Activated B cell treated with CpG ODN at 0.5 μM for 24 hours (primary cell): ENCODE data around the gene ZNF548. TPM values are rescaled to one million over a fixed set of nuclear protein-coding genes. Genes with fewer than 3 reads are reported as not detected.

Source experiments
- ATAC-seq: fragments of 200-7000 bp; cut with Tn5 transposase; one replicate; pipeline ENCODE4 v1.10.0; 2021; ENCODE audit warnings: low read depth, mild to moderate bottlenecking, moderate library complexity
- CTCF ChIA-PET: fragments of 350-600 bp; sonication (Branson Sonifier 250); formaldehyde crosslinking; loops from one replicate; lab custom pipeline; 2021; ENCODE audit warnings: antibody characterized with exemption; lab: Charles Lee
- POLR2A ChIA-PET: fragments of 350-600 bp; sonication (Branson Sonifier 250); formaldehyde crosslinking; loops from one replicate; lab custom pipeline; 2021; ENCODE audit warnings: antibody characterized with exemption; lab: Charles Lee
- DNase-seq: peaks from one replicate; pipeline ENCODE4 v3.0.0; 2022
- H3K27ac Mint-ChIP-seq: one replicate; pipeline ENCODE4 v1.8.0; 2020; ENCODE audit warnings: mixed read lengths
- H3K27me3 Mint-ChIP-seq: one replicate; pipeline ENCODE4 v1.8.0; 2021; ENCODE audit warnings: mixed read lengths
- H3K36me3 Mint-ChIP-seq: one replicate; pipeline ENCODE4 v1.8.0; 2021; ENCODE audit warnings: low read depth, mixed read lengths
- H3K4me1 Mint-ChIP-seq: one replicate; pipeline ENCODE4 v1.8.0; 2021; ENCODE audit warnings: mixed read lengths
- H3K4me3 Mint-ChIP-seq: one replicate; pipeline ENCODE4 v1.8.0; 2020; ENCODE audit warnings: mild to moderate bottlenecking, mixed read lengths
- H3K9me3 Mint-ChIP-seq: one replicate; pipeline ENCODE4 v1.8.0; 2020; ENCODE audit warnings: mixed read lengths
- intact Hi-C: fragments of 100-400 bp; cut with micrococcal nuclease; formaldehyde crosslinking; loops from one replicate; pipeline ENCODE4 v1.15.1; 2024
- total RNA-seq: library from RNA; stranded (reverse); gene quantifications from 2 replicates; pipeline ENCODE4 v1.2.3, GENCODE V29; 2022
- TF ChIP-seq, protein P1 (sequence below): fragments of 200-600 bp; IDR thresholded peaks from one replicate; pipeline ENCODE4 v1.8.0; 2022; ENCODE audit warnings: antibody characterized with exemption, mild to moderate bottlenecking

ZNF548 gene
- total RNA-seq, 1 donor from 2014 or later: 39.7 TPM

DNA sequence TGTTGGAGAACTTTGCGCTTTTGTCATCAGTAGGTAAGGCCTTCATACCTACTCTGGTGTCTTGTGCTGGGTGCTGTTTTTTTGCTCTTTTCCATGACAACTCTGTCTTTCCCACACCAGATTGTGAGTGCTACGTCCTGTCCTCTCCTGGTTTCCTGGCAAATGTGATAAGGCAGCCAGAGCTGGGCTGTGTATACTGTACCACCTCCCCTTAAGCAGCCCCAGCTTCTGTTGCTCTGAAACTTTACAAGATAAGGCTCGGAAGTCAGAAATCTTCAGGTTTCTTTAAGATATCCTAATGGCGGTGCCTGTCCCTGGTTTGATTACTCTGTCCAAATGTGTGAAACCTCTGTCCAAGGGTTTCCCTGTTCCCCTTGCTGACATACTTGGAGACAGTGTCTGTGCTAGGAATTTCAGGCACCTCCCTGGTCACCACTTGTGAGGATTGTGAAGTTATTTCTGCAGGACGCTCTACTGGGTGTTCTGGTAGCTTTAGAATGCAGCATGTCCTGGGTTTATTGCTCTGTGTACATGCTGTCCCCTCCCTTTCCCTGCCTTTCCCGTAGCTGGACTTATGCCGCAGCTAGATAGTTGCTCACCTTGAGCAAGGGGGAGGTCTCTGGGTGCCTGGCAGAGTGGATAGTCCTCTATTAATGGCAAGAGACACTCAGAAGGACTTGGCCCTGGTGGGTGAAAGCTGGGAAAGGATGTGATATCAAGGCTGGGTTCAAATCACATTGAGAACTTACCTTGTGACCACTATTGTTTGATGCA lies 52.5 kb downstream of the ZNF548 start:
- POLR2A ChIA-PET: no interaction called here
- ATAC-seq (no peak), DNase-seq (no peak)
- Mint-ChIP-seq H3K27ac (no peak overlapping the region), H3K4me1 (peaks cover 19% of the 10 kb centered on the region), H3K36me3 (peaks cover 77% of the 10 kb centered on the region), H3K9me3 (peaks cover 22% of the 10 kb centered on the region), H3K4me3 (no peak overlapping the region), H3K27me3 (no peaks in the 10 kb centered on the region)
- TF ChIP-seq, protein P1, sequence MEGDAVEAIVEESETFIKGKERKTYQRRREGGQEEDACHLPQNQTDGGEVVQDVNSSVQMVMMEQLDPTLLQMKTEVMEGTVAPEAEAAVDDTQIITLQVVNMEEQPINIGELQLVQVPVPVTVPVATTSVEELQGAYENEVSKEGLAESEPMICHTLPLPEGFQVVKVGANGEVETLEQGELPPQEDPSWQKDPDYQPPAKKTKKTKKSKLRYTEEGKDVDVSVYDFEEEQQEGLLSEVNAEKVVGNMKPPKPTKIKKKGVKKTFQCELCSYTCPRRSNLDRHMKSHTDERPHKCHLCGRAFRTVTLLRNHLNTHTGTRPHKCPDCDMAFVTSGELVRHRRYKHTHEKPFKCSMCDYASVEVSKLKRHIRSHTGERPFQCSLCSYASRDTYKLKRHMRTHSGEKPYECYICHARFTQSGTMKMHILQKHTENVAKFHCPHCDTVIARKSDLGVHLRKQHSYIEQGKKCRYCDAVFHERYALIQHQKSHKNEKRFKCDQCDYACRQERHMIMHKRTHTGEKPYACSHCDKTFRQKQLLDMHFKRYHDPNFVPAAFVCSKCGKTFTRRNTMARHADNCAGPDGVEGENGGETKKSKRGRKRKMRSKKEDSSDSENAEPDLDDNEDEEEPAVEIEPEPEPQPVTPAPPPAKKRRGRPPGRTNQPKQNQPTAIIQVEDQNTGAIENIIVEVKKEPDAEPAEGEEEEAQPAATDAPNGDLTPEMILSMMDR: no peak
- CTCF ChIA-PET: no interaction called here
- intact Hi-C loops: no loop called here

DNA sequence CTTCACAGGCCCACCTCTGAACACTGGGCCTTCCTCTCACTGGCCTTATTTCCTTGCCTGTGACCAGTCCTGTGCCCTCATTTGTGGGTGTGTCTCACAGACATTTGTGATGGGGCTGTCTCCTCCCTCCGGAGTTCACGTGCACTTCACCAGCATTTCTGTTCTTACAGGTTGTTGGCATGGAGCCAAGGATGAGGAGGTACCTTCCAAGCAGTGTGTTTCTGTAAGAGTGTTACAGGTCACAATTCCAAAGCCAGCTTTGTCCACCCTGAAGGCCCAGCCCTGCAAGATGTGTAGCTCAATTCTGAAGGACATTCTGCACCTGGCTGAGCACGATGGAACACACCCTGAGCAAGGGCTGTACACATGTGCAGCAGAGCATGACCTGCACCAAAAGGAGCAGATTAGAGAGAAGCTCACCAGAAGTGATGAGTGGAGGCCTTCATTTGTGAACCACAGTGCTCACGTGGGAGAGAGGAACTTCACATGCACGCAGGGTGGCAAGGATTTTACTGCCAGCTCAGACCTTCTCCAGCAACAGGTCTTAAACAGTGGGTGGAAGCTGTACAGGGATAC lies 53.6 kb downstream of the ZNF548 start:
- ATAC-seq: no peak
- H3K36me3 Mint-ChIP-seq: peaks cover 73% of the 10 kb centered on the region
- peaks cover 19% of the 10 kb centered on the region for H3K4me1 Mint-ChIP-seq
- no peaks in the 10 kb centered on the region for H3K27me3 Mint-ChIP-seq
- H3K9me3 Mint-ChIP-seq: peaks cover 24% of the 10 kb centered on the region
- no peak overlapping the region for H3K27ac Mint-ChIP-seq
- POLR2A ChIA-PET: no interaction called here
- TF ChIP-seq, protein P1: no peak
- no peak overlapping the region for H3K4me3 Mint-ChIP-seq
- CTCF ChIA-PET: no interaction called here
- intact Hi-C loops: no loop called here
- no peak for DNase-seq

DNA sequence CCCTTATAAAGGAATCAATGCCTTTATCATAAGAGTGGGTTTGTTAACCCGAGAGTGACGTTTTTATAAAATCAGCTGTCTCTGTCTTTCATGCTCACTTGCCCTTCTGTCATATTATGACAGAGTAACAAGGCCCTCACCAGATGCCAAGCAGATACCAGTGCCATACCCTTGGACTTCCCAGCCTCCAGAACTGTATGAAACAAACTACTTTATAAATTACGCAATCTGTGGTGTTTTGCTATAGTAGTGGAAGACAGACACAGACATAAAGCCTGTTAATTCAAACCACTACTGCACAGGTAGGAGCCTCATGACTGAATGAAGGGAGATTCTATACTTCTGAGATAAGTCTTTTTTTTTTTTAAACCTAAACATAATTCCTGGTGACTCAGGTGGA lies 62.7 kb downstream of the ZNF548 start:
- H3K36me3 Mint-ChIP-seq: peaks cover 41% of the 10 kb centered on the region
- ATAC-seq (no peak), DNase-seq (no peak)
- no peak overlapping the region for H3K27ac Mint-ChIP-seq
- CTCF ChIA-PET: no interaction called here
- intact Hi-C loops: no loop called here
- no peak overlapping the region for H3K4me3 Mint-ChIP-seq
- TF ChIP-seq, protein P1: no peak
- H3K9me3 Mint-ChIP-seq: peaks cover 14% of the 10 kb centered on the region
- POLR2A ChIA-PET: no interaction called here
- H3K27me3 Mint-ChIP-seq: no peaks in the 10 kb centered on the region
- no peaks in the 10 kb centered on the region for H3K4me1 Mint-ChIP-seq

Other genes starting within 250 kb of the ZNF548 start
- gene ZIM3, start 244.7 kb upstream of the ZNF548 start, total RNA-seq: not detected in 2 replicates
- not detected in 2 replicates for gene DUXA, start 222.4 kb upstream of the ZNF548 start, total RNA-seq
- 56.2 and 58.7 TPM in 2 replicates for gene ZNF264, start 198.4 kb upstream of the ZNF548 start, total RNA-seq
- gene AURKC, start 158.8 kb upstream of the ZNF548 start, total RNA-seq: 1.4 and 1.7 TPM in 2 replicates
- gene ZNF805, start 149.2 kb upstream of the ZNF548 start, total RNA-seq: 20.3 and 25.9 TPM in 2 replicates
- 132 and 161 TPM in 2 replicates for gene ZNF460, start 109.4 kb upstream of the ZNF548 start, total RNA-seq
- 14.0 and 16.1 TPM in 2 replicates for gene ZNF543, start 69.4 kb upstream of the ZNF548 start, total RNA-seq
- gene ZNF304, start 38.6 kb upstream of the ZNF548 start, total RNA-seq: 12.4 and 13.5 TPM in 2 replicates
- gene TRAPPC2B, start 26.3 kb upstream of the ZNF548 start, total RNA-seq: 9.7 and 10.2 TPM in 2 replicates
- 6.0 and 6.3 TPM in 2 replicates for gene ZNF547, start 26.3 kb upstream of the ZNF548 start, total RNA-seq
- 16.1 and 18.6 TPM in 2 replicates for gene ZNF17, start 21.3 kb downstream of the ZNF548 start, total RNA-seq
- gene ZNF749, start 45.5 kb downstream of the ZNF548 start, total RNA-seq: 16.4 and 18.2 TPM in 2 replicates
- gene VN1R1, start 67.3 kb downstream of the ZNF548 start, total RNA-seq: 0.78 and 1.1 TPM in 2 replicates
- gene ZNF772, start 87.7 kb downstream of the ZNF548 start, total RNA-seq: 13.8 and 17.9 TPM in 2 replicates
- 17.2 TPM in 2 replicates for gene ZNF419, start 97.9 kb downstream of the ZNF548 start, total RNA-seq
- 20.2 and 21.3 TPM in 2 replicates for gene ZNF773, start 110.1 kb downstream of the ZNF548 start, total RNA-seq
- gene ZNF549, start 137.5 kb downstream of the ZNF548 start, total RNA-seq: 14.0 and 16.9 TPM in 2 replicates
- gene ZNF550, start 170.0 kb downstream of the ZNF548 start, total RNA-seq: 16.8 and 18.7 TPM in 2 replicates
- 12.6 and 13.8 TPM in 2 replicates for gene ZNF416, start 189.1 kb downstream of the ZNF548 start, total RNA-seq
- 16.2 and 18.1 TPM in 2 replicates for gene ZIK1, start 194.3 kb downstream of the ZNF548 start, total RNA-seq
- 7.0 and 7.9 TPM in 2 replicates for gene ZNF530, start 210.0 kb downstream of the ZNF548 start, total RNA-seq
- 32.3 and 38.4 TPM in 2 replicates for gene ZNF134, start 224.4 kb downstream of the ZNF548 start, total RNA-seq
- gene ZNF211, start 243.3 kb downstream of the ZNF548 start, total RNA-seq: 22.0 and 26.0 TPM in 2 replicates